Gastrocnemius medialis (tissue), 4 donors: Measurements from ENCODE around the gene ATP6V1F.

Source experiments
- CTCF ChIP-seq, 5 experiments: fragments of 450-650 bp in 3 of 5; fragments of 200-600 bp in 2 of 5; sonication (generic) in 2 of 5; IDR thresholded peaks in 4 of 5; conservative IDR thresholded peaks in 1 of 5; 1 replicate in 4 of 5; 2 replicates in 1 of 5; pipeline ENCODE4 v1.5.1; 2016 to 2019; ENCODE audit warnings: antibody characterized with exemption in 5 of 5, mild to moderate bottlenecking in 3 of 5, moderate library complexity in 3 of 5
- POLR2A ChIP-seq, 2 donors: fragments of 450-650 bp; IDR thresholded peaks; one replicate each; pipeline ENCODE4 v1.6.1; 2017; ENCODE audit warnings: antibody characterized with exemption in 2 of 2, mild to moderate bottlenecking in 2 of 2, moderate library complexity in 2 of 2

GRCh38 chr7:128873234-128873633 is 10.6 kb downstream of the ATP6V1F start:
- TF ChIP-seq CTCF (IDR thresholded peaks at IDR 0.05 in 4 of 5, conservative IDR thresholded peaks at IDR 0.05 in 1 of 5) (no peak), POLR2A (IDR thresholded peaks at IDR 0.05) (no peak)
